ENCODE results near the gene GALM. TPM values are rescaled to one million over a fixed set of nuclear protein-coding genes. Genes with fewer than 3 reads are reported as not detected.

Gene GALM
- 17.0 to 18.2 TPM (median 17.6 TPM) in 3 replicates for total RNA-seq

GRCh38 chr2:38665854-38666555, at the start of gene GALM:
Gene GALM (plus strand): TSS chr2:38666114. CDS start chr2:38666162, 48 bp downstream.
- TF ChIP-seq, protein P1, sequence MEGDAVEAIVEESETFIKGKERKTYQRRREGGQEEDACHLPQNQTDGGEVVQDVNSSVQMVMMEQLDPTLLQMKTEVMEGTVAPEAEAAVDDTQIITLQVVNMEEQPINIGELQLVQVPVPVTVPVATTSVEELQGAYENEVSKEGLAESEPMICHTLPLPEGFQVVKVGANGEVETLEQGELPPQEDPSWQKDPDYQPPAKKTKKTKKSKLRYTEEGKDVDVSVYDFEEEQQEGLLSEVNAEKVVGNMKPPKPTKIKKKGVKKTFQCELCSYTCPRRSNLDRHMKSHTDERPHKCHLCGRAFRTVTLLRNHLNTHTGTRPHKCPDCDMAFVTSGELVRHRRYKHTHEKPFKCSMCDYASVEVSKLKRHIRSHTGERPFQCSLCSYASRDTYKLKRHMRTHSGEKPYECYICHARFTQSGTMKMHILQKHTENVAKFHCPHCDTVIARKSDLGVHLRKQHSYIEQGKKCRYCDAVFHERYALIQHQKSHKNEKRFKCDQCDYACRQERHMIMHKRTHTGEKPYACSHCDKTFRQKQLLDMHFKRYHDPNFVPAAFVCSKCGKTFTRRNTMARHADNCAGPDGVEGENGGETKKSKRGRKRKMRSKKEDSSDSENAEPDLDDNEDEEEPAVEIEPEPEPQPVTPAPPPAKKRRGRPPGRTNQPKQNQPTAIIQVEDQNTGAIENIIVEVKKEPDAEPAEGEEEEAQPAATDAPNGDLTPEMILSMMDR (IDR thresholded peaks at IDR 0.05; ENCODE audit: unreplicated experiment): no peak
- peaks cover 40% of the 10 kb centered on the region for H3K4me1 Mint-ChIP-seq
- H3K27ac Mint-ChIP-seq: peak within 1 kb of the TSS; percentile 96
- no peaks in the 10 kb centered on the region for H3K36me3 Mint-ChIP-seq
- H3K4me3 Mint-ChIP-seq: peak within 1 kb of the TSS; percentile 86
- no peaks in the 10 kb centered on the region for H3K9me3 Mint-ChIP-seq
- no peaks in the 10 kb centered on the region for H3K27me3 Mint-ChIP-seq (ENCODE audit: low read depth)
- DNase-seq (ENCODE audit: low spot score in 2 of 2, unreplicated experiment in 2 of 2): peak; percentile 53 to 77

DNA sequence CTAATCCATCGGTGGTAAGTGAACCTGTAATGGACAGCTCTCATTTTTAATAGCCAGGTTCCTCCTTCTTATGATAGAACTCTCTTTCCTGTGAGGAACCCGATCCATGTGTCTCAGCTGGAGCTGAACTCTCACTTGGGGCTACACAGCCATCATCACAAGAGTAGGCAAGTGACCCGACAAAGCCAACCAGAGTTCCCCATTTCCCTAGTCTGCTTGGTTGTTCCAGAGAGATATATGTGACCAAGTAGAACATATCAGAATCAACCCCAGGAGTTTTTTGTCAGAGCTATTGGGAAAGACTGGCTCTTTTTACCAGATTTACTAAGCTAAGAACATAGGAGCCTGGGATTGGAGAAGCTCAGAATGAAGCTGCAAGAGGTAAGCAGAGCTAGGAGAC, 48.6 kb upstream of the GALM start:
- DNase-seq (ENCODE audit: low spot score in 2 of 2, unreplicated experiment in 2 of 2): no peak
- H3K9me3 Mint-ChIP-seq: no peaks in the 10 kb centered on the region
- no peak overlapping the region for H3K27ac Mint-ChIP-seq
- peaks cover 28% of the 10 kb centered on the region for H3K4me1 Mint-ChIP-seq
- TF ChIP-seq, protein P1 (IDR thresholded peaks at IDR 0.05; ENCODE audit: unreplicated experiment): no peak
- no peaks in the 10 kb centered on the region for H3K27me3 Mint-ChIP-seq (ENCODE audit: low read depth)
- H3K36me3 Mint-ChIP-seq: no peaks in the 10 kb centered on the region
- H3K4me3 Mint-ChIP-seq: no peak overlapping the region

GRCh38 chr2:38619458-38620164, 46.3 kb upstream of the GALM start:
- Mint-ChIP-seq H3K4me1 (peaks cover 13% of the 10 kb centered on the region), H3K36me3 (no peaks in the 10 kb centered on the region), H3K4me3 (no peak overlapping the region), H3K27ac (peak overlapping the region; percentile 4), H3K9me3 (no peaks in the 10 kb centered on the region), H3K27me3 (ENCODE audit: low read depth) (no peaks in the 10 kb centered on the region)
- DNase-seq (ENCODE audit: low spot score in 2 of 2, unreplicated experiment in 2 of 2): no peak
- TF ChIP-seq, protein P1 (IDR thresholded peaks at IDR 0.05; ENCODE audit: unreplicated experiment): no peak

DNA sequence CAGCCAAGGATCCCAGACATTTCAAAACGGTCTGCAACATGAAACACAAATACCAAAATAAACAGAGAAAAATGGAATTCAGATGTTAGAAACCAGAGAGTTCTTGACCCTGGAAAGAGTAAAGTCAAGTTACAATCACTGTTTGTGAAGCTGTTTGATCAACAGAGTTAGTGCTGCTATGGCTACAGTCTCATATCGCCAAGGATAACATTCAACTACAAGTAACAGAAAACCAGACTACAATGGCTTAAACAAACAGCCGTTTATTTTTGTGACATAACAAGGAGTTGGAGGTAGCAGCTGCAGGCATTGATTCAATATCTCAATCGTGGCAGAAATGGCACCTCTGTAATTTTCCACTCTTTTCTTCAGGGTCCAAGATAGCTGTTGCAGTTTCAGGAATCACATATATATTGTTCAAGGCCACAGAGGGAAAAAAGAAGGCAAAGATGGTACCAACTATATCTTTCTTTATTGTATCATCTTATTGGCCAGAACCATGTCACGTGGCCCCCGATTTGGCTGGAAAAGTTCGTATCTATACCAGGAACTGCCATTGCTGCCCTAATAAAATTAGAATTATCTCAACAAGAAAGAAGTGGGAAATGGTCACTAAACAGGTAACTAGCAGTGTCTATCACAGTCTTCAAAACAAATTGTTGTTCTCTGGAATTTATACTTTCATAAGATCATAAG, 45.5 kb upstream of the GALM start:
- Mint-ChIP-seq H3K9me3 (no peaks in the 10 kb centered on the region), H3K36me3 (no peaks in the 10 kb centered on the region), H3K27me3 (ENCODE audit: low read depth) (no peaks in the 10 kb centered on the region), H3K4me1 (peaks cover 10% of the 10 kb centered on the region), H3K4me3 (no peak overlapping the region), H3K27ac (no peak overlapping the region)
- TF ChIP-seq, protein P1 (IDR thresholded peaks at IDR 0.05; ENCODE audit: unreplicated experiment): no peak
- no peak for DNase-seq (ENCODE audit: low spot score in 2 of 2, unreplicated experiment in 2 of 2)

DNA sequence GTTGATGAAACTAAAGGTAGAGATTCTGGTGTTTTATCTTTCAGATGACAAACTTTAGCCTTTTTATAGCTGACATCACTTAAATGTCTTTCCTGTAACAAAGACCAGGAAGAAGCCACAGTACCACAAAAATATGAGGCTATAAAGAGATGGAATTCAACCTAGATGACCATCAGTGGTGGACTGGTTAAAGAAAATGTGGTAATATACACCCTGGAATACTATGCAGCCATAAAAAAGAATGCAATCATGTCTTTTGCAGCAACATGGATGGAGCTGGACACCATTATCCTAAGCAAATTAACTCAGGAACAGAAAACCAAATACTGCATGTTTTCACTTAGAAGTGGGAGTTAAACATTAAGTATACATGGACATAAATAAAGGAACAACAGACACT, 44.9 kb upstream of the GALM start:
- Mint-ChIP-seq H3K36me3 (no peaks in the 10 kb centered on the region), H3K27me3 (ENCODE audit: low read depth) (no peaks in the 10 kb centered on the region), H3K4me3 (no peak overlapping the region), H3K4me1 (peaks cover 10% of the 10 kb centered on the region), H3K9me3 (no peaks in the 10 kb centered on the region), H3K27ac (no peak overlapping the region)
- no peak for DNase-seq (ENCODE audit: low spot score in 2 of 2, unreplicated experiment in 2 of 2)
- TF ChIP-seq, protein P1 (IDR thresholded peaks at IDR 0.05; ENCODE audit: unreplicated experiment): no peak

Data from mesothelial cell of epicardium (in vitro differentiated cells).